GM12878 (cell line): Measurements from ENCODE around the gene ATP2A3. TPM values are rescaled to one million over a fixed set of nuclear protein-coding genes. Genes with fewer than 3 reads are reported as not detected.

Experiments used
- ATAC-seq: fragments of 200-7000 bp; cut with Tn5 transposase; 3 replicates; pipeline ENCODE4 v1.9.1; 2020; ENCODE audit warnings: mild to moderate bottlenecking, moderate library complexity
- BruUV-seq: library from RNA; stranded (reverse); fragments of 400-500 nt; replicated peaks from 2 replicates; lab custom pipeline; 2021; lab: Mats Ljungman, UMichigan
- CTCF ChIA-PET: fragments of 300-600 bp; sonication (Branson Sonifier 250); formaldehyde crosslinking; extraction: SDS; loops from one replicate; lab custom pipeline; 2021; ENCODE audit warnings: inconsistent platforms; lab: Yijun Ruan, JAX
- POLR2A ChIA-PET: fragments of 350-600 bp; formaldehyde crosslinking; extraction: SDS; loops from one replicate; lab custom pipeline; 2021; ENCODE audit warnings: inconsistent platforms; lab: Charles Lee
- RAD21 ChIA-PET: fragments of 300-600 bp; sonication (Branson Sonifier 250); formaldehyde crosslinking; loops from one replicate; lab custom pipeline; 2023; ENCODE audit warnings: antibody characterized with exemption; ENCODE audit not compliant: unreplicated experiment; lab: Charles Lee
- SMC1A ChIA-PET: fragments of 300-600 bp; sonication (Branson Sonifier 250); formaldehyde crosslinking; loops from one replicate; lab custom pipeline; 2023; ENCODE audit not compliant: unreplicated experiment, uncharacterized antibody; lab: Charles Lee
- DNase-seq: peaks from one replicate; pipeline ENCODE4 v3.0.0-alpha.2; 2011; ENCODE audit warnings: low read depth, low spot score
- FAIRE-seq: peaks from 3 replicates; lab custom pipeline; 2011; peaks lifted over from hg19 to GRCh38; lab: Jason Lieb, UNC
- H2AFZ ChIP-seq: 2 replicates; pipeline ENCODE4 v1.6.0; 2011; ENCODE audit warnings: low read depth, low read length, control low read depth; ENCODE audit not compliant: control insufficient read depth
- H3K27ac ChIP-seq: 2 replicates; pipeline ENCODE4 v1.5.1; 2011; ENCODE audit warnings: control low read depth; ENCODE audit not compliant: control insufficient read depth, insufficient read depth
- H3K27me3 ChIP-seq, 2 experiments: replicated peaks in 1 of 2; 2 replicates each; pipeline versions ENCODE4 v1.6.0 to v1.6.1; 2011; ENCODE audit warnings: low read length in 1 of 2; ENCODE audit not compliant: control insufficient read depth in 2 of 2, insufficient read depth in 2 of 2
- H3K36me3 ChIP-seq, 2 experiments: 2 replicates each; pipeline ENCODE4 v1.5.1; 2011; ENCODE audit warnings: low read length in 1 of 2; ENCODE audit not compliant: control insufficient read depth in 2 of 2, insufficient read depth in 2 of 2
- H3K4me1 ChIP-seq: 2 replicates; pipeline ENCODE4 v1.6.1; 2011; ENCODE audit warnings: mild to moderate bottlenecking, low read length, moderate library complexity, mixed read lengths; ENCODE audit not compliant: control insufficient read depth, insufficient read depth
- H3K4me2 ChIP-seq: 2 replicates; pipeline ENCODE4 v1.6.0; 2011; ENCODE audit warnings: control low read depth; ENCODE audit not compliant: control insufficient read depth, insufficient read depth
- H3K4me3 ChIP-seq: fragments of 200-600 bp; sonication (generic); 2 replicates; pipeline ENCODE4 v1.5.1; 2016
- H3K79me2 ChIP-seq: 2 replicates; pipeline ENCODE4 v1.6.0; 2011; ENCODE audit warnings: low read length; ENCODE audit not compliant: control insufficient read depth, insufficient read depth
- H3K9ac ChIP-seq: 2 replicates; pipeline ENCODE4 v1.8.0; 2011; ENCODE audit warnings: low read length, control low read depth, mixed read lengths; ENCODE audit not compliant: control insufficient read depth, insufficient read depth
- H3K9me3 ChIP-seq: replicated peaks from 3 replicates; pipeline ENCODE4 v1.5.1; 2011; ENCODE audit warnings: mild to moderate bottlenecking, low read length; ENCODE audit not compliant: control insufficient read depth, insufficient read depth
- H4K20me1 ChIP-seq: 2 replicates; pipeline ENCODE4 v1.6.0; 2011; ENCODE audit not compliant: control insufficient read depth, insufficient read depth
- BHLHE40 ChIP-seq, 2 experiments: fragments of 450-650 bp in 1 of 2; IDR thresholded peaks; 2 replicates each; pipeline ENCODE4 v1.6.1; 2011 to 2017; ENCODE audit warnings: low read depth in 2 of 2, borderline replicate concordance in 1 of 2, improper control_type of control experiment in 1 of 2, low read length in 1 of 2, mild to moderate bottlenecking in 1 of 2
- HSF1 ChIP-seq: fragments of 150-350 bp; IDR thresholded peaks from 2 replicates; pipeline ENCODE4 v1.6.1; 2014; ENCODE audit warnings: mild to moderate bottlenecking, low read depth, low read length
- WGBS: methylation state at CpG from one replicate; pipeline ENCODE4 v1.1.6; 2016; ENCODE audit warnings: low lambda C conversion rate; ENCODE audit not compliant: insufficient replicate concordance, insufficient coverage; ENCODE audit errors: missing lambda C conversion rate; 5-methylcytosine and 5-hydroxymethylcytosine counted together
- in situ Hi-C: fragments of 300-500 bp; cut with MboI; formaldehyde crosslinking; loops from 9 replicates; pipeline ENCODE4 v1.14.3; 2018; ENCODE audit warnings: mixed read lengths
- intact Hi-C: fragments of 100-400 bp; cut with micrococcal nuclease; formaldehyde crosslinking; loops from one replicate; pipeline ENCODE4 v1.14.2; 2022; ENCODE audit not compliant: unreplicated experiment
- polyA plus RNA-seq, 11 experiments: library from polyadenylated mRNA; depleted of rRNA in 4 of 11; unstranded in 6 of 11; stranded (reverse) in 5 of 11; fragments of >200 nt; fragmentation: Nextera tagmentation in 4 of 11; fragmentation: Illumina TruSeq in 1 of 11; extraction: Ambion mirVana in 4 of 11; extraction: Trizol in 1 of 11; gene quantifications; 1 replicate in 1 of 11; 2 replicates in 10 of 11; pipeline versions ENCODE4 v1.2.1 to v1.2.3, GENCODE V29; 2011 to 2016; ENCODE audit warnings: inconsistent platforms in 2 of 11, missing spikeins in 2 of 11, low read depth in 1 of 11
- total RNA-seq, 4 experiments: library from RNA; depleted of rRNA in 3 of 4; stranded (reverse); fragments of >200 nt in 3 of 4; fragmentation: Illumina TruSeq in 1 of 4; extraction: Trizol in 1 of 4; gene quantifications; 2 replicates each; pipeline versions ENCODE4 v1.2.1 to v1.2.3, GENCODE V29; 2013 to 2021

ATP2A3 gene
- total and polyA plus RNA-seq, 10 of the 15 experiments (the other 5 are each of a cell fraction or from before 2014, with no cell fraction given), result 1.0 to 99.2 (median 37.9) TPM

GRCh38 chr17:3986270-3986938, 22.2 kb upstream of the ATP2A3 start:
- CTCF ChIA-PET, result no interaction called here

More at GRCh38 chr17:3986270-3986938, 22.2 kb upstream of the ATP2A3 start:
- POLR2A ChIA-PET, result interaction anchor here (0.6 kb wide), 1 partner anchor 157 kb away, joined by 3 read pairs; no protein-coding TSS in a partner anchor
- Histone ChIP-seq H3K79me2 (no peaks in the 10 kb centered on the region), H2AFZ (no peak overlapping the region), H3K4me3 (no peak overlapping the region), H3K4me1 (peaks cover 12% of the 10 kb centered on the region), H3K27me3 (no peaks in the 10 kb centered on the region), H3K36me3 (no peaks in the 10 kb centered on the region), H3K9me3 (no peaks in the 10 kb centered on the region), H3K4me2 (peak overlapping the region; percentile 27), H4K20me1 (no peaks in the 10 kb centered on the region)
- RAD21 ChIA-PET, result interaction anchor here (0.8 kb wide), 1 partner anchor 70 kb away, joined by 3 read pairs; no protein-coding TSS in a partner anchor
- no peak for DNase-seq
- FAIRE-seq, result peak; percentile 59
- SMC1A ChIA-PET, result interaction anchor here (0.6 kb wide), 1 partner anchor 247 kb away, joined by 3 read pairs; no protein-coding TSS in a partner anchor
- intact Hi-C loops (no loop called here), in situ Hi-C loops (no loop called here)
- no TSS peak for BruUV-seq
- ATAC-seq, result no peak
- TF ChIP-seq BHLHE40 (IDR thresholded peaks at IDR 0.05; ENCODE audit: borderline replicate concordance in 1 of 2, low read depth in 2 of 2, low read length in 1 of 2) (peak; percentile 8 to 63; a peak in 2 of 4 replicates), HSF1 (no peak)
- TF ChIP-seq, all 136 proteins: peak for 1
- no peak overlapping the region for H3K27ac ChIP-seq
- H3K9ac ChIP-seq, result no peak overlapping the region
- 52% methylated on average over 16 of the region's 16 CpGs for WGBS
